H1 (cell line): ENCODE measurements around the gene PIAS2. TPM values are rescaled to one million over a fixed set of nuclear protein-coding genes. Genes with fewer than 3 reads are reported as not detected.

ENCODE experiments used
- CTCF ChIA-PET: fragments of 300-600 bp; sonication (Branson Sonifier 250); formaldehyde crosslinking; loops from one replicate; lab custom pipeline; 2021; ENCODE audit not compliant: partially characterized antibody; lab: Charles Lee
- POLR2A ChIA-PET: fragments of 300-600 bp; sonication (Branson Sonifier 250); formaldehyde crosslinking; loops from one replicate; lab custom pipeline; 2021; ENCODE audit warnings: inconsistent platforms; ENCODE audit not compliant: partially characterized antibody; lab: Charles Lee
- DNase-seq, 2 experiments: peaks; one replicate each; pipeline versions ENCODE4 v3.0.0 to v3.0.0-alpha.2; 2010 to 2022; ENCODE audit warnings: low spot score in 2 of 2, low read depth in 1 of 2, mixed read lengths in 1 of 2
- FAIRE-seq: peaks from 2 replicates; lab custom pipeline; 2011; peaks lifted over from hg19 to GRCh38; lab: Jason Lieb, UNC
- H2AFZ ChIP-seq: 2 replicates; pipeline ENCODE4 v1.8.1; 2012; ENCODE audit warnings: low read length, inconsistent platforms
- H2AK5ac ChIP-seq: 2 replicates; pipeline ENCODE4 v1.6.1; 2013; ENCODE audit warnings: low read depth, low read length
- H2BK120ac ChIP-seq: replicated peaks from 2 replicates; pipeline ENCODE3; 2013; ENCODE audit warnings: low read depth, low read length, inconsistent platforms
- H2BK12ac ChIP-seq: 2 replicates; pipeline ENCODE4 v1.6.1; 2013; ENCODE audit warnings: low read depth, low read length
- H2BK15ac ChIP-seq: 2 replicates; pipeline ENCODE4 v1.6.1; 2013; ENCODE audit warnings: low read length
- H2BK20ac ChIP-seq: 2 replicates; pipeline ENCODE4 v1.6.1; 2013; ENCODE audit warnings: low read length
- H2BK5ac ChIP-seq: 2 replicates; pipeline ENCODE4 v1.6.1; 2013; ENCODE audit warnings: low read depth, low read length
- H3K14ac ChIP-seq: 2 replicates; pipeline ENCODE4 v1.6.1; 2013; ENCODE audit warnings: inconsistent platforms; ENCODE audit not compliant: insufficient read length
- H3K18ac ChIP-seq: 2 replicates; pipeline ENCODE4 v1.6.1; 2013; ENCODE audit warnings: low read length; ENCODE audit errors: extremely low read depth
- H3K23ac ChIP-seq: 2 replicates; pipeline ENCODE4 v1.6.1; 2013; ENCODE audit warnings: inconsistent platforms; ENCODE audit not compliant: insufficient read length
- H3K23me2 ChIP-seq: 2 replicates; pipeline ENCODE4 v1.6.1; 2013; ENCODE audit warnings: low read depth, low read length
- H3K27ac ChIP-seq: 2 replicates; pipeline ENCODE4 v1.6.1; 2011; ENCODE audit warnings: low read depth, low read length, inconsistent platforms
- H3K27me3 ChIP-seq, 4 experiments: replicated peaks in 1 of 4; 1 replicate in 1 of 4; 2 replicates in 3 of 4; pipeline versions ENCODE4 v1.6.1 to v1.8.1; 2011 to 2013; ENCODE audit warnings: low read length in 3 of 4, mild to moderate bottlenecking in 3 of 4, inconsistent platforms in 2 of 4, mixed read lengths in 2 of 4, moderate library complexity in 1 of 4; ENCODE audit not compliant: control insufficient read depth in 3 of 4, insufficient read depth in 3 of 4; ENCODE audit errors: extremely low read depth in 1 of 4
- H3K36me3 ChIP-seq, 4 experiments: 2 replicates each; pipeline versions ENCODE4 v1.6.1 to v1.8.1; 2011 to 2013; ENCODE audit warnings: mild to moderate bottlenecking in 4 of 4, low read length in 3 of 4, moderate library complexity in 2 of 4, control low read depth in 1 of 4, inconsistent platforms in 1 of 4; ENCODE audit not compliant: insufficient read depth in 4 of 4, control insufficient read depth in 2 of 4
- H3K4ac ChIP-seq: replicated peaks from 2 replicates; pipeline ENCODE3; 2013; ENCODE audit warnings: low read length, low read depth, mixed read lengths, inconsistent platforms; ENCODE audit not compliant: insufficient read length
- H3K4me1 ChIP-seq, 4 experiments: replicated peaks in 1 of 4; 1 replicate in 1 of 4; 2 replicates in 3 of 4; pipeline versions ENCODE4 v1.6.1 to v1.8.1; 2011 to 2013; ENCODE audit warnings: low read length in 3 of 4, inconsistent platforms in 2 of 4, mixed read lengths in 1 of 4; ENCODE audit not compliant: insufficient read depth in 4 of 4, control insufficient read depth in 3 of 4
- H3K4me2 ChIP-seq, 2 experiments: 2 replicates each; pipeline versions ENCODE4 v1.6.1 to v1.8.1; 2011 to 2013; ENCODE audit warnings: low read depth in 2 of 2, low read length in 2 of 2, control low read depth in 1 of 2, inconsistent platforms in 1 of 2, mild to moderate bottlenecking in 1 of 2; ENCODE audit not compliant: insufficient read depth in 1 of 2
- H3K4me3 ChIP-seq, 4 experiments: fragments of 200-600, 300-600 bp in 1 of 4; sonication (generic), shearing (Covaris generic), sonication (Bioruptor Twin) in 1 of 4; 2 replicates each; pipeline versions ENCODE4 v1.5.1 to v1.8.1; 2011 to 2016; ENCODE audit warnings: low read length in 4 of 4, low read depth in 3 of 4, control low read depth in 2 of 4, inconsistent platforms in 2 of 4, mild to moderate bottlenecking in 2 of 4, mixed read lengths in 1 of 4, moderate library complexity in 1 of 4; ENCODE audit not compliant: insufficient read depth in 2 of 4; ENCODE audit errors: extremely low read depth in 1 of 4
- H3K56ac ChIP-seq: replicated peaks from 2 replicates; pipeline ENCODE3; 2013; ENCODE audit warnings: low read depth, mild to moderate bottlenecking, mixed read lengths, low read length, inconsistent platforms; ENCODE audit not compliant: insufficient read length
- H3K79me1 ChIP-seq: 2 replicates; pipeline ENCODE4 v1.6.1; 2013; ENCODE audit warnings: low read depth, low read length, control low read depth
- H3K79me2 ChIP-seq, 2 experiments: 2 replicates each; pipeline versions ENCODE4 v1.6.1 to v1.8.1; 2012 to 2013; ENCODE audit warnings: low read length in 2 of 2, mild to moderate bottlenecking in 2 of 2, inconsistent platforms in 1 of 2; ENCODE audit not compliant: insufficient read depth in 2 of 2, control insufficient read depth in 1 of 2
- H3K9ac ChIP-seq, 4 experiments: replicated peaks in 1 of 4; 1 replicate in 1 of 4; 2 replicates in 3 of 4; pipeline versions ENCODE4 v1.6.1 to v1.8.1; 2011 to 2013; ENCODE audit warnings: low read depth in 3 of 4, low read length in 3 of 4, control low read depth in 2 of 4, mild to moderate bottlenecking in 2 of 4, moderate library complexity in 2 of 4, inconsistent platforms in 1 of 4; ENCODE audit errors: extremely low read depth in 1 of 4
- H3K9me3 ChIP-seq, 2 experiments: 2 replicates each; pipeline versions ENCODE4 v1.6.1 to v1.8.1; 2012 to 2013; ENCODE audit warnings: mild to moderate bottlenecking in 2 of 2, moderate library complexity in 2 of 2, control low read depth in 1 of 2, inconsistent platforms in 1 of 2, low read depth in 1 of 2, low read length in 1 of 2, mixed read lengths in 1 of 2; ENCODE audit not compliant: insufficient read depth in 2 of 2
- H4K20me1 ChIP-seq, 2 experiments: replicated peaks in 1 of 2; 2 replicates each; pipeline versions ENCODE3 to v1.8.1; 2011 to 2013; ENCODE audit warnings: inconsistent platforms in 2 of 2, low read length in 2 of 2, mild to moderate bottlenecking in 1 of 2; ENCODE audit not compliant: insufficient read depth in 2 of 2, control insufficient read depth in 1 of 2
- H4K5ac ChIP-seq: 2 replicates; pipeline ENCODE4 v1.6.1; 2013; ENCODE audit warnings: low read length, low read depth, mixed read lengths, inconsistent platforms; ENCODE audit not compliant: insufficient read length
- H4K8ac ChIP-seq: 2 replicates; pipeline ENCODE4 v1.8.0; 2013; ENCODE audit warnings: mild to moderate bottlenecking, moderate library complexity, low read length, inconsistent platforms; ENCODE audit not compliant: insufficient read depth; ENCODE audit errors: extremely low read depth
- H4K91ac ChIP-seq: replicated peaks from 2 replicates; pipeline ENCODE3; 2013; ENCODE audit warnings: low read length, mixed read lengths, inconsistent platforms; ENCODE audit not compliant: insufficient read length
- JUND ChIP-seq: IDR thresholded peaks from 2 replicates; pipeline ENCODE4 v1.6.1; 2011; ENCODE audit warnings: mild to moderate bottlenecking, improper control_type of control experiment, low read length
- NANOG ChIP-seq: IDR thresholded peaks from 2 replicates; pipeline ENCODE4 v1.6.1; 2011; ENCODE audit warnings: low read length, low read depth, mild to moderate bottlenecking, inconsistent platforms; ENCODE audit not compliant: insufficient read depth, poor library complexity, severe bottlenecking
- PHF8 ChIP-seq: fragments of 200-600 bp; sonication (generic); conservative IDR thresholded peaks from 2 replicates; pipeline ENCODE4 v1.7.1; 2012; ENCODE audit warnings: low read depth, mild to moderate bottlenecking, inconsistent platforms, low read length, moderate library complexity
- SUZ12 ChIP-seq: fragments of 200-600 bp; sonication (generic); IDR thresholded peaks from 2 replicates; pipeline ENCODE4 v1.6.1; 2012; ENCODE audit warnings: mild to moderate bottlenecking, inconsistent platforms, low read length, moderate library complexity, mixed read lengths
- TAF1 ChIP-seq: IDR thresholded peaks from 2 replicates; pipeline ENCODE4 v1.6.1; 2011; ENCODE audit warnings: mild to moderate bottlenecking, low read depth, low read length
- WGBS, 2 experiments: shearing (Covaris generic) in 1 of 2; methylation state at CpG; one replicate each; pipeline versions ENCODE4 v1.1.6 to v1.1.7; 2013 to 2015; ENCODE audit warnings: low lambda C conversion rate in 2 of 2, mixed read lengths in 2 of 2, inconsistent platforms in 1 of 2, low coverage in 1 of 2, missing lambda C conversion rate in 1 of 2; ENCODE audit not compliant: insufficient replicate concordance in 2 of 2, insufficient coverage in 1 of 2, insufficient read length in 1 of 2; ENCODE audit errors: extremely low coverage in 1 of 2, missing lambda C conversion rate in 1 of 2; 5-methylcytosine and 5-hydroxymethylcytosine counted together
- long read RNA-seq, 2 experiments: library from RNA in 1 of 2; library from capped mRNA in 1 of 2; stranded (forward); transcript quantifications; one replicate each; pipeline ENCODE4 v2.0.0, GENCODE V29; 2021; ENCODE audit warnings: inconsistent platforms in 1 of 2
- polyA minus RNA-seq, 3 experiments: library from RNA; depleted of rRNA, polyadenylated mRNA; stranded (reverse); fragments of >200 nt; gene quantifications; 1 replicate in 2 of 3; 2 replicates in 1 of 3; pipeline ENCODE4 v1.2.3, GENCODE V29; 2011
- polyA plus RNA-seq, 7 experiments: library from polyadenylated mRNA; depleted of rRNA in 3 of 7; stranded (reverse) in 5 of 7; unstranded in 2 of 7; fragments of >200 nt in 5 of 7; fragments of 200-250 nt in 2 of 7; gene quantifications; 1 replicate in 5 of 7; 2 replicates in 1 of 7; 4 replicates in 1 of 7; pipeline versions ENCODE4 v1.2.1 to v1.2.3, GENCODE V29; 2011 to 2013; ENCODE audit warnings: missing spikeins in 2 of 7, mixed read lengths in 2 of 7
- total RNA-seq: library from RNA; stranded (reverse); fragmentation: NEBNext Ultra II Directional; extraction: Animal tissue kit (Norgen Biotek cat#: 25700); gene quantifications from 2 replicates; pipeline ENCODE4 v1.2.1, GENCODE V29; 2021

PIAS2 gene, protein sequence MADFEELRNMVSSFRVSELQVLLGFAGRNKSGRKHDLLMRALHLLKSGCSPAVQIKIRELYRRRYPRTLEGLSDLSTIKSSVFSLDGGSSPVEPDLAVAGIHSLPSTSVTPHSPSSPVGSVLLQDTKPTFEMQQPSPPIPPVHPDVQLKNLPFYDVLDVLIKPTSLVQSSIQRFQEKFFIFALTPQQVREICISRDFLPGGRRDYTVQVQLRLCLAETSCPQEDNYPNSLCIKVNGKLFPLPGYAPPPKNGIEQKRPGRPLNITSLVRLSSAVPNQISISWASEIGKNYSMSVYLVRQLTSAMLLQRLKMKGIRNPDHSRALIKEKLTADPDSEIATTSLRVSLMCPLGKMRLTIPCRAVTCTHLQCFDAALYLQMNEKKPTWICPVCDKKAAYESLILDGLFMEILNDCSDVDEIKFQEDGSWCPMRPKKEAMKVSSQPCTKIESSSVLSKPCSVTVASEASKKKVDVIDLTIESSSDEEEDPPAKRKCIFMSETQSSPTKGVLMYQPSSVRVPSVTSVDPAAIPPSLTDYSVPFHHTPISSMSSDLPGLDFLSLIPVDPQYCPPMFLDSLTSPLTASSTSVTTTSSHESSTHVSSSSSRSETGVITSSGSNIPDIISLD
- total RNA-seq (52.9 and 53.9 TPM in 2 replicates), polyA plus RNA-seq (2011; rRNA removed) (20.1 and 22.8 TPM in 2 replicates), polyA minus RNA-seq (2011; rRNA and poly(A)+ RNA removed) (41.2 and 41.9 TPM in 2 replicates)
- 13.0 TPM for polyA plus RNA-seq (2011; cell fraction: cytosol; rRNA removed)
- polyA plus RNA-seq (2011; cell fraction: nucleus; rRNA removed), result 23.3 TPM
- polyA plus RNA-seq (2012, experiment 1 of 2), result 17.1 to 31.6 TPM (median 22.4 TPM) in 4 replicates
- 3.7 TPM for polyA plus RNA-seq (2012, experiment 2 of 2)
- 37.5 TPM for polyA plus RNA-seq (2013, experiment 1 of 2)
- polyA plus RNA-seq (2013, experiment 2 of 2), result 37.9 TPM
- 14.7 TPM for polyA minus RNA-seq (2011; cell fraction: cytosol; rRNA and poly(A)+ RNA removed)
- polyA minus RNA-seq (2011; cell fraction: nucleus; rRNA and poly(A)+ RNA removed), result 83.3 TPM
- long read RNA-seq, experiment 1, full-length matches to known transcripts, result 7 of 27 reads
- long read RNA-seq, experiment 1, partial matches to known transcripts, result 10 of 27 reads
- long read RNA-seq, experiment 1, other reads (novel, unspliced or antisense), result 10 of 27 reads
- long read RNA-seq, experiment 2, full-length matches to known transcripts, result 7 of 11 reads
- long read RNA-seq, experiment 2, partial matches to known transcripts, result 1 of 11 reads
- long read RNA-seq, experiment 2, other reads (novel, unspliced or antisense), result 3 of 11 reads

- H3K4ac ChIP-seq, result no peak within 1 kb of the TSS
- TF ChIP-seq TAF1 (peak; percentile 89), NANOG (peak; percentile 31), PHF8 (peak; percentile 93), SUZ12 (no peak), JUND (no peak)
Observed at GRCh38 chr18:46917108-46917802, at the start of gene PIAS2, which contains the start of gene KATNAL2. Gene PIAS2, minus strand, starts transcription at chr18:46917507. Its CDS starts 162 bp downstream, at chr18:46917345. Gene KATNAL2, plus strand, starts transcription at chr18:46917602. Its CDS starts 29,271 bp downstream, at chr18:46946873.

More at GRCh38 chr18:46917108-46917802, at the start of gene PIAS2, which contains the start of gene KATNAL2:
- Histone ChIP-seq H3K4me1 (peaks cover 3 to 14% (median 10%) of the 10 kb centered on the region in 4 experiments; a peak in 5 of 7 replicates), H2BK20ac (no peak within 1 kb of the TSS), H3K23me2 (peaks cover 8% of the 10 kb centered on the region; the same call in 1 of the 2 replicates), H3K4me3 (peak within 1 kb of the TSS; percentile 75 to 85 (median 82)), H2BK120ac (no peak within 1 kb of the TSS), H3K4me2 (peak within 1 kb of the TSS; percentile 93), H3K79me1 (peaks cover 6% of the 10 kb centered on the region; the same call in 1 of the 2 replicates), H4K5ac (peak within 1 kb of the TSS; percentile 95), H2BK12ac (peak within 1 kb of the TSS; percentile 90; the same call in 1 of the 2 replicates), H3K14ac (no peak within 1 kb of the TSS), H2AK5ac (0 out of 2 replicates have a peak within 1 kb of the TSS, but pooled peaks have one; percentile 46), H2BK15ac (peak within 1 kb of the TSS; percentile 95; the same call in 1 of the 2 replicates), H2BK5ac (peak within 1 kb of the TSS; percentile 89), H3K9me3 (no peaks in the 10 kb centered on the region), H3K9ac (peak within 1 kb of the TSS; percentile 70 to 94 (median 86)), H3K79me2 (peaks cover 14 to 46% of the 10 kb centered on the region in 2 experiments), H3K36me3 (no peaks in the 10 kb centered on the region), H3K56ac (peak within 1 kb of the TSS; percentile 92), H3K23ac (no peak within 1 kb of the TSS), H4K8ac (peak within 1 kb of the TSS; percentile 97), H4K20me1 (peaks cover 0 to 8% of the 10 kb centered on the region in 2 experiments), H2AFZ (peak within 1 kb of the TSS; percentile 48; the same call in 1 of the 2 replicates), H3K18ac (peak within 1 kb of the TSS; percentile 97), H3K27me3 (no peaks in the 10 kb centered on the region), H4K91ac (peak within 1 kb of the TSS; percentile 83), H3K27ac (peak within 1 kb of the TSS; percentile 96)
- POLR2A ChIA-PET, result interaction anchor here (0.6 to 2.1 kb wide), 27 partner anchors 8 to 260 kb away, joined by 3 to 14 read pairs (median 5); no protein-coding TSS in a partner anchor
- WGBS, 2 experiments, result 2% methylated on average over 41 of the region's 107 CpGs; no CpG with 5 or more reads in 1 of the 2 experiments
- FAIRE-seq, result no peak
- CTCF ChIA-PET, result interaction anchor here (1.2 to 1.6 kb wide), 3 partner anchors 22 to 259 kb away, joined by 3 to 4 read pairs (median 4); no protein-coding TSS in a partner anchor
- peak; percentile 21 to 87 for DNase-seq
